Naive B cell (primary cell): Measurements from ENCODE around the gene ID3. TPM values are rescaled to one million over a fixed set of nuclear protein-coding genes. Genes with fewer than 3 reads are reported as not detected.
"Not testable (repeated sequence)": the region's sequence is repeated elsewhere in the genome, so short reads cannot be mapped to it uniquely, and the experiment has no call there.

Experiments used
- ATAC-seq, 2 donors: fragments of 150-1000 bp; cut with Tn5 transposase; 2 replicates each; pipeline ENCODE4 v1.10.0; 2021; ENCODE audit warnings: low read depth in 2 of 2, mild to moderate bottlenecking in 2 of 2, moderate library complexity in 2 of 2
- DNase-seq: peaks from one replicate; pipeline ENCODE4 v3.0.0; 2022
- H3K27ac Mint-ChIP-seq, 6 donors: one replicate each; pipeline ENCODE4 v1.8.0; 2020 to 2022; ENCODE audit warnings: mild to moderate bottlenecking in 6 of 6, mixed read lengths in 6 of 6, moderate library complexity in 5 of 6, inconsistent platforms in 2 of 6
- H3K27me3 Mint-ChIP-seq, 3 donors: one replicate each; pipeline ENCODE4 v1.8.0; 2021 to 2022; ENCODE audit warnings: mixed read lengths in 3 of 3, mild to moderate bottlenecking in 1 of 3
- H3K36me3 Mint-ChIP-seq, 2 donors: one replicate each; pipeline ENCODE4 v1.8.0; 2020 to 2022; ENCODE audit warnings: mixed read lengths in 2 of 2, inconsistent platforms in 1 of 2, mild to moderate bottlenecking in 1 of 2
- H3K4me1 Mint-ChIP-seq, 3 donors: one replicate each; pipeline ENCODE4 v1.8.0; 2020 to 2022; ENCODE audit warnings: mixed read lengths in 3 of 3, inconsistent platforms in 1 of 3, mild to moderate bottlenecking in 1 of 3, moderate library complexity in 1 of 3
- H3K4me3 Mint-ChIP-seq, 8 donors: one replicate each; pipeline ENCODE4 v1.8.0; 2020 to 2022; ENCODE audit warnings: mild to moderate bottlenecking in 8 of 8, mixed read lengths in 8 of 8, moderate library complexity in 8 of 8, inconsistent platforms in 2 of 8
- H3K9me3 Mint-ChIP-seq, 7 donors: one replicate each; pipeline ENCODE4 v1.8.0; 2020 to 2022; ENCODE audit warnings: mixed read lengths in 7 of 7, mild to moderate bottlenecking in 5 of 7, inconsistent platforms in 2 of 7, moderate library complexity in 1 of 7
- polyA plus RNA-seq, 6 donors: library from polyadenylated mRNA; unstranded; fragments of 300-500 nt; fragmentation: Illumina TruSeq; gene quantifications; one replicate each; pipeline ENCODE4 v1.2.3, GENCODE V29; 2021; ENCODE audit warnings: low read depth in 6 of 6

Gene ID3
- polyA plus RNA-seq, 6 donors from 2014 or later, result 23.9 to 52.0 (median 31.2) TPM

DNA sequence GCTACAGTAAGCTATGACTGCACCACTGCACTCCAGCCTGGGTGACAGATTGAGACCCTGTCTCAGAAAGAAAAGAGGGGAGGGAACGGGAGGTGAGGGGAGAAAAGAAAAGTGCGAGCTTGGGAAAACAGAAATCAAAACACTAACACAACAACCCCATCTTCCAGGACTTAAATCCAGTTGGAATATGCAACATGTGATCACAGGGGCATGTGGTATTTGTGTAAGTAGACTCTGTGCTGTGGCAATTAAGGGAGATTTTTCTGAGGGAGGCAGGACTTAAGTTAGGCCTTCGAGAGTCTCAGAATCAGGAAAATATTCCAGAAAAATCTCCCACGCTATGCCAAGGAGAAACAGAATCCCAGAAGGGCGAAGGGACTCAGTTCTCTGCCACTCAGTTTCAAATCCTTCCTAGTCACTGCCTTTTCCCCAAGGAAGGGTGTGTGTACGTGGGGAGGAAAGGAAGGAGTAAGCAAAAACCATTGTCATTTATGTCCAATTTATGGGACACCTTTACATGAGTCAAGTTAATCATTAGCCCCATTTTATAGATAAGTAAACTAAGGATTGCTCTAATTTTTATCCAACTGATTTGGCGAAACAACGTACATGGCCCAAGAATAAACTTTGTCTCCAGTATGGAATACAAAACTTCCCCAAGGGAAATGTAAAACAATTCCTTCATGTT lies 12.3 kb downstream of the ID3 start:
- peak overlapping the region in 1 of 8 donors; percentile 20 for H3K4me3 Mint-ChIP-seq
- H3K4me1 Mint-ChIP-seq, result peaks cover 20 to 51% (median 23%) of the 10 kb centered on the region in 3 donors
- H3K27ac Mint-ChIP-seq, result peak overlapping the region in 2 of 6 donors; percentile 39 to 88
- no peak for ATAC-seq
- no peaks in the 10 kb centered on the region for H3K27me3 Mint-ChIP-seq
- no peak for DNase-seq
- no peaks in the 10 kb centered on the region for H3K36me3 Mint-ChIP-seq
- no peaks in the 10 kb centered on the region for H3K9me3 Mint-ChIP-seq

DNA sequence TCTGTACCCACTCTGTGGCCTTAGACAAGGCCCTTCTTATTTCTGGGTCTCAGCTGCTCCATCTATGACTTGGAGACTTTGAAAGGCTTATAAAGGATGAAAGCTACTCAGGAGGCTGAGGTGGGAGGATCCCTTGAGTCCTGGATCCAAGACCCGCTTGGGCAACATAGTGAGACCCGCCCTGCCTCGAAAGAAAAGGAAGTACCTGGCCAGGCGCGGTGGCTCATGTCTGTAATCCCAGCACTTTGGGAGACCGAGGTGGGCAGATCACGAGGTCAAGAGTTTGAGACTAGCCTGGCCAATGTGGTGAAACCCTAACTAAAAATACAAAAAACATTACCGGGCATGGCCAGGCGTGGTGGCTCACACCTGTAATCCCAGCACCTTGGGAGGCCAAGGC lies 13.4 kb downstream of the ID3 start:
- Mint-ChIP-seq H3K27me3 (no peaks in the 10 kb centered on the region), H3K4me3 (peak overlapping the region in 1 of 8 donors; percentile 10), H3K27ac (peak overlapping the region in 3 of 6 donors; percentile 34 to 61 (median 36)), H3K9me3 (no peaks in the 10 kb centered on the region), H3K4me1 (peaks cover 20 to 47% (median 21%) of the 10 kb centered on the region in 3 donors), H3K36me3 (no peaks in the 10 kb centered on the region)
- ATAC-seq (no peak), DNase-seq (no peak)

GRCh38 chr1:23544444-23545389 lies 14.6 kb downstream of the ID3 start:
- Mint-ChIP-seq H3K27me3 (no peaks in the 10 kb centered on the region), H3K4me3 (peak overlapping the region in 1 of 8 donors; percentile 20), H3K36me3 (no peaks in the 10 kb centered on the region), H3K27ac (peak overlapping the region in 2 of 6 donors; percentile 72 to 76), H3K9me3 (no peaks in the 10 kb centered on the region), H3K4me1 (peaks cover 23 to 46% (median 29%) of the 10 kb centered on the region in 3 donors)
- peak; percentile 62 for DNase-seq
- no peak for ATAC-seq

DNA sequence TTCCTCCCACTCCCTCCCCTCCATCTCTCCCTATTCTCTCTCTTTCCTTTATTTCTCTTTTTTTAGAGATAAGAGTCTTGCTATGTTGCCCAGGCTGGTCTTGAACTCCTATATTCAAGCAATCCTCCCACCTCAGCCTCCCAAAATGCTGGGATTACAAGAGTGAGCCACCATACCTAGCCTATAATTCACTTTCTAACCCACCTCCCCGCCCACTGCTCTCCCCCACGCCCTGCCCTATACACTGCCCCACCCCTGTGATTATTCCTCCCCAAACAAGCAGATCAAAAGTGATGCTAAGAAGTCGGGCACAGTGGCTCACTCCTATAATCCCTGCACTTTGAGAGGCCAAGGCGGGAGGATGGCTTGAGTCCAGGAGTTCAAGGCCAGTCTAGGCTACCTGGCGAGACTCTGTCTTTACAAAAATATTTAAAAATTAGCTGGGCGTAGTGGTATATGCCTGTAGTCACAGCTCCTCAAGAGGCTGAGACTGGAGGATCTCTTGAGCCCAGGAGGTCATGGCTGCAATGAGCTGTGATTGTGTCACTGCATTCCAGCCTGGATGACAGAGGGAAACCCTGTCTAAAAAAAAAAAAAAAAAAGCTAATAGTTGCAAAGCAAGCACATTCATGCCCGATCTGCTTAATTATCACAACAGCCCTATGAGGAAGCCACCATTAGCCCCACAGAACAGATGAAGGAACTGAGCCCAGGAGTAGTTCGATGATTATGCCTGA lies 15.4 kb downstream of the ID3 start:
- ATAC-seq, result no peak

DNA sequence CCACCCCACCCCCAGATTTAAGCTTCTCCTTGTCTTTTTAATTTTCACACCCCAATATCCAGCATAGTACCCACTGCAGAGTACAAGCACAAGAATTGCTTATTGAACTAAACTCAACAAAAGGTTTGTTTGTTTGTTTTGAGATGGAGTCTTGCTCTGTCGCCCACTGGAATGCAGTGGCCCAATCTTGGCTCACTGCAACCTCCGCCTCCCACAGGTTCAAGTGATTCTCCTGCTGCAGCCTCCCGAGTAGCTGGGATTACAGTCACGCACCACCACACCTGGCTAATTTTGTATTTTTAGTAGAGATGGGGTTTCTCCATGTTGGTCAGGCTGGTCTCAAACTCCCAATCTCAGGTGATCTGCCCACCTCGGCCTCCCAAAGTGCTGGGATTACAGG lies 16.4 kb downstream of the ID3 start:
- DNase-seq, H3K27ac Mint-ChIP-seq, ATAC-seq, H3K9me3 Mint-ChIP-seq, H3K36me3 Mint-ChIP-seq, H3K27me3 Mint-ChIP-seq: not testable (repeated sequence)
- peak overlapping the region in 1 of 8 donors; percentile 21 for H3K4me3 Mint-ChIP-seq
- peaks cover 17 to 36% (median 20%) of the 10 kb centered on the region in 3 donors for H3K4me1 Mint-ChIP-seq

More for the DNA sequence above, 15.4 kb downstream of the ID3 start:
- Mint-ChIP-seq H3K4me3 (no peak overlapping the region), H3K27me3 (no peaks in the 10 kb centered on the region), H3K4me1 (peaks cover 21 to 43% (median 26%) of the 10 kb centered on the region in 3 donors), H3K27ac (peak overlapping the region in 2 of 6 donors; percentile 27 to 66), H3K36me3 (no peaks in the 10 kb centered on the region), H3K9me3 (no peaks in the 10 kb centered on the region)
- no peak for DNase-seq

- H3K36me3 Mint-ChIP-seq, result no peaks in the 10 kb centered on the region
- DNase-seq (peak; percentile 94), ATAC-seq (peak; percentile 92)
- peaks cover 23 to 37% (median 25%) of the 10 kb centered on the region in 3 donors for H3K4me1 Mint-ChIP-seq
- H3K27ac Mint-ChIP-seq, result peak overlapping the region; percentile 63 to 96 (median 92)
- no peaks in the 10 kb centered on the region for H3K27me3 Mint-ChIP-seq
- H3K9me3 Mint-ChIP-seq, result no peaks in the 10 kb centered on the region
- peak overlapping the region; percentile 5 to 75 (median 52) for H3K4me3 Mint-ChIP-seq
These were observed 19.5 kb downstream of the ID3 start for GRCh38 chr1:23539698-23540266.

GRCh38 chr1:23537296-23537973 lies 21.9 kb downstream of the ID3 start:
- no peak for DNase-seq
- no peaks in the 10 kb centered on the region for H3K36me3 Mint-ChIP-seq
- H3K4me3 Mint-ChIP-seq, result no peak overlapping the region
- H3K4me1 Mint-ChIP-seq, result peaks cover 28 to 44% (median 30%) of the 10 kb centered on the region in 3 donors
- H3K27me3 Mint-ChIP-seq, result no peaks in the 10 kb centered on the region
- no peaks in the 10 kb centered on the region for H3K9me3 Mint-ChIP-seq
- ATAC-seq, result no peak
- H3K27ac Mint-ChIP-seq, result peak overlapping the region in 1 of 6 donors; percentile 69

- Mint-ChIP-seq H3K4me3 (peak overlapping the region in 4 of 8 donors; percentile 6 to 75 (median 52)), H3K27me3 (no peaks in the 10 kb centered on the region), H3K27ac (peak overlapping the region in 1 of 6 donors; percentile 58), H3K4me1 (peaks cover 39 to 56% (median 45%) of the 10 kb centered on the region in 3 donors), H3K9me3 (no peaks in the 10 kb centered on the region), H3K36me3 (no peaks in the 10 kb centered on the region)
- peak in 1 of 2 donors; percentile 15 for ATAC-seq
- no peak for DNase-seq
These were observed 25.9 kb downstream of the ID3 start for GRCh38 chr1:23533246-23534023.

GRCh38 chr1:23531562-23532094 lies 27.7 kb downstream of the ID3 start:
- Mint-ChIP-seq H3K9me3 (no peaks in the 10 kb centered on the region), H3K4me1 (peaks cover 51 to 72% (median 57%) of the 10 kb centered on the region in 3 donors), H3K4me3 (peak overlapping the region; percentile 63 to 96 (median 88)), H3K27me3 (no peaks in the 10 kb centered on the region), H3K36me3 (no peaks in the 10 kb centered on the region), H3K27ac (peak overlapping the region in 3 of 6 donors; percentile 21 to 67 (median 45))
- no peak for ATAC-seq
- DNase-seq, result no peak

DNA sequence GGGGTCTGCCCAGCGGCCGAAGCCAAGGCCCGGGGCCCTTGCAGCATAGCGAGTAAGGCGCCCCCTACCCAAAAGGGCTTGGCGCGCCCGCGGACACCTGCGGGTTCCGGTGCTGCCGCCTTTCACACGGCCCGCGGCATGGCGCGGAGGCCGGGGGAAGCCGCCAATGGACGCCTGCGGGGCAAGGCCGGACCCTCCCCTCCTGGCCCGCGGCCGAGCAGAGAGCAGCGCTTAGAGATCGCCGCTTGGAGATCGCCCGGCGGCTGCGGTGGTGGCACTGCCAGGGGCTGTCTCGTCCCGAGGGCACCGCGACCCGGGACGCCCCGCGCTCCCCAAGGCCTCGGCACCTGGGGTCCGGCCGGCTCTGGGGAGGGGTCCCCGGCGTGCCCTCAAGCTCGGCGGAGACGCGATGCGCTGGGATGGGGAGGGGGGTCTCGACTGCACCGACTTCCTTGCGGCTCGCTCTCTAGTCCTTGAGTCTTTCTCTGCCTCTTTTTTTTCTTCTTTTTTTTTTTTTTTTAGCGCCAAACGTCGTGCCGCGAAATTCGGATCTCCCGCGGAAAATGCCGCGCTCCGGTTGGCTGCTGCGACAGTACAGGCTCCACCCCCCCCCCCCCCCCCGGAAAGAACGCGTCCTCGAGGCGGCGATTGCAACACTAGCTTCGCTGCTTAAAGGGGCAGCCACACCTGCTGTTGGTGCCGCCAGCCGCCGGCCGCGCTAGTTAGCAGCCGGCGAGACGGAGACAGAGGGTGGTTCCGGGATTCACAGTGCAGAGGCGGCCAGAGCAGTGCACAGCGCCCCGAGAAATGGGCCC lies 28.3 kb downstream of the ID3 start, which contains the start of gene E2F2:
Gene E2F2, minus strand, starts transcription at position 487 of the 815 bp plus-strand sequence. Its CDS starts 440 bp downstream, at position 47.
- ATAC-seq (peak; percentile 91 to 92), DNase-seq (peak; percentile 73)
- peak within 1 kb of the TSS in 4 of 6 donors; percentile 21 to 67 (median 42) for H3K27ac Mint-ChIP-seq
- no peaks in the 10 kb centered on the region for H3K27me3 Mint-ChIP-seq
- peak within 1 kb of the TSS; percentile 70 to 96 (median 88) for H3K4me3 Mint-ChIP-seq
- H3K9me3 Mint-ChIP-seq, result no peaks in the 10 kb centered on the region
- H3K36me3 Mint-ChIP-seq, result no peaks in the 10 kb centered on the region
- H3K4me1 Mint-ChIP-seq, result peaks cover 56 to 79% (median 64%) of the 10 kb centered on the region in 3 donors
